Keratinocyte (primary cell): ENCODE measurements around the gene TAF1A. TPM values are rescaled to one million over a fixed set of nuclear protein-coding genes. Genes with fewer than 3 reads are reported as not detected.

Source experiments
- DNase-seq: peaks from one replicate; pipeline ENCODE4 v3.0.0-alpha.2; 2011; ENCODE audit warnings: low read depth, missing footprints, low spot score
- FAIRE-seq: peaks from 2 replicates; lab custom pipeline; 2011; peaks lifted over from hg19 to GRCh38; lab: Jason Lieb, UNC
- H2AFZ ChIP-seq: 2 replicates; pipeline ENCODE4 v1.6.0; 2012; ENCODE audit warnings: low read length, control low read depth, inconsistent platforms; ENCODE audit not compliant: control insufficient read depth
- H3K27ac ChIP-seq: 2 replicates; pipeline ENCODE4 v1.5.1; 2011; ENCODE audit warnings: low read length; ENCODE audit not compliant: control insufficient read depth, insufficient read depth
- H3K27me3 ChIP-seq: 3 replicates; pipeline ENCODE4 v1.6.0; 2011; ENCODE audit warnings: low read length; ENCODE audit not compliant: control insufficient read depth, insufficient read depth; ENCODE audit errors: extremely low read depth
- H3K36me3 ChIP-seq, 2 experiments: 2 replicates in 1 of 2; 3 replicates in 1 of 2; pipeline ENCODE4 v1.5.1; 2011; ENCODE audit warnings: low read length in 2 of 2, mild to moderate bottlenecking in 1 of 2; ENCODE audit not compliant: control insufficient read depth in 2 of 2, insufficient read depth in 2 of 2; ENCODE audit errors: extremely low read depth in 1 of 2
- H3K4me1 ChIP-seq: 3 replicates; pipeline ENCODE4 v1.5.1; 2011; ENCODE audit warnings: low read length; ENCODE audit not compliant: control insufficient read depth, insufficient read depth; ENCODE audit errors: extremely low read depth
- H3K4me2 ChIP-seq: 3 replicates; pipeline ENCODE4 v1.6.0; 2011; ENCODE audit warnings: low read depth, low read length; ENCODE audit not compliant: control insufficient read depth, insufficient read depth; ENCODE audit errors: extremely low read depth
- H3K4me3 ChIP-seq, 3 experiments: fragments of 200-600 bp in 1 of 3; sonication (generic) in 1 of 3; 2 replicates in 2 of 3; 3 replicates in 1 of 3; pipeline ENCODE4 v1.5.1; 2011 to 2016; ENCODE audit warnings: low read length in 3 of 3, mild to moderate bottlenecking in 3 of 3, control low read depth in 2 of 3, inconsistent platforms in 1 of 3, low read depth in 1 of 3, mixed read lengths in 1 of 3, mixed run types in 1 of 3, moderate library complexity in 1 of 3; ENCODE audit not compliant: control insufficient read depth in 2 of 3, insufficient read depth in 2 of 3; ENCODE audit errors: extremely low read depth in 1 of 3
- H3K79me2 ChIP-seq: 2 replicates; pipeline ENCODE4 v1.6.0; 2012; ENCODE audit warnings: low read length; ENCODE audit not compliant: control insufficient read depth, insufficient read depth
- H3K9ac ChIP-seq: 3 replicates; pipeline ENCODE4 v1.6.0; 2011; ENCODE audit warnings: low read length; ENCODE audit not compliant: control insufficient read depth, insufficient read depth; ENCODE audit errors: extremely low read depth
- H3K9me1 ChIP-seq: 3 replicates; pipeline ENCODE4 v1.6.0; 2011; ENCODE audit warnings: low read length; ENCODE audit not compliant: control insufficient read depth, insufficient read depth; ENCODE audit errors: extremely low read depth
- H3K9me3 ChIP-seq: 2 replicates; pipeline ENCODE4 v1.5.1; 2012; ENCODE audit warnings: low read depth, low read length; ENCODE audit not compliant: control insufficient read depth
- H4K20me1 ChIP-seq: 3 replicates; pipeline ENCODE4 v1.6.0; 2011; ENCODE audit warnings: low read length; ENCODE audit not compliant: control insufficient read depth, insufficient read depth; ENCODE audit errors: extremely low read depth
- CTCF ChIP-seq, 3 experiments: IDR thresholded peaks in 1 of 3; conservative IDR thresholded peaks in 1 of 3; optimal IDR thresholded peaks in 1 of 3; 2 replicates in 2 of 3; 3 replicates in 1 of 3; pipeline versions ENCODE3 to v1.5.1; 2011; ENCODE audit warnings: low read length in 3 of 3, mild to moderate bottlenecking in 3 of 3, moderate library complexity in 2 of 3, control low read depth in 1 of 3, inconsistent platforms in 1 of 3; ENCODE audit not compliant: insufficient read depth in 2 of 3; ENCODE audit errors: extremely low read depth in 1 of 3
- EZH2 ChIP-seq: IDR thresholded peaks from one replicate; pipeline ENCODE4 v1.6.1; 2012; ENCODE audit warnings: inconsistent platforms, mild to moderate bottlenecking, low read length, moderate library complexity
- dilution Hi-C: fragments of 300-500 bp; cut with MboI; formaldehyde crosslinking; loops from one replicate; pipeline ENCODE4 v1.7.0; 2020; ENCODE audit warnings: low sequenced_read_pairs; ENCODE audit not compliant: extremely low pct_ligation_motif_present
- polyA plus RNA-seq, 5 experiments: library from polyadenylated mRNA; depleted of rRNA in 3 of 5; stranded (reverse) in 3 of 5; stranded (forward) in 1 of 5; unstranded in 1 of 5; fragments of >200 nt; gene quantifications; 1 replicate in 1 of 5; 2 replicates in 3 of 5; 3 replicates in 1 of 5; pipeline versions ENCODE4 v1.2.1 to v1.2.3, GENCODE V29; 2011 to 2012; ENCODE audit warnings: missing spikeins in 2 of 5, low read depth in 1 of 5, low replicate concordance in 1 of 5

TAF1A gene
- polyA plus RNA-seq, 1 donor (not counting 4 experiments of a cell fraction or from before 2014, with no cell fraction given): 7.2 TPM

- H3K27me3 ChIP-seq: no peaks in the 10 kb centered on the region
- H2AFZ ChIP-seq: no peak overlapping the region
- no peak overlapping the region for H3K9ac ChIP-seq
- no peak overlapping the region for H3K27ac ChIP-seq
- TF ChIP-seq CTCF (optimal IDR thresholded peaks at IDR 0.05 in 1 of 3, IDR thresholded peaks at IDR 0.05 in 1 of 3, conservative IDR thresholded peaks at IDR 0.05 in 1 of 3; ENCODE audit: extremely low read depth in 1 of 3, insufficient read depth in 2 of 3, low read length in 3 of 3) (no peak), EZH2 (no peak)
- dilution Hi-C loops: no loop called here
- DNase-seq (no peak), FAIRE-seq (no peak)
- no peaks in the 10 kb centered on the region for H4K20me1 ChIP-seq
- H3K9me3 ChIP-seq: no peaks in the 10 kb centered on the region
- H3K36me3 ChIP-seq: no peaks in the 10 kb centered on the region
- no peak overlapping the region for H3K4me2 ChIP-seq
- no peaks in the 10 kb centered on the region for H3K9me1 ChIP-seq
- peaks cover 4% of the 10 kb centered on the region for H3K4me1 ChIP-seq
- no peaks in the 10 kb centered on the region for H3K79me2 ChIP-seq
- no peak overlapping the region for H3K4me3 ChIP-seq
Measured at GRCh38 chr1:222594789-222595188, 5.1 kb upstream of the TAF1A start.

GRCh38 chr1:222592171-222592570 is 2.4 kb upstream of the TAF1A start:
- DNase-seq: no peak
- Histone ChIP-seq H3K4me2 (no peak overlapping the region), H3K27ac (no peak overlapping the region), H3K79me2 (peaks cover 14% of the 10 kb centered on the region), H3K4me1 (peaks cover 4% of the 10 kb centered on the region), H4K20me1 (no peaks in the 10 kb centered on the region), H2AFZ (peak overlapping the region; percentile 42), H3K9me3 (no peaks in the 10 kb centered on the region), H3K9ac (no peak overlapping the region), H3K27me3 (no peaks in the 10 kb centered on the region), H3K9me1 (no peaks in the 10 kb centered on the region), H3K4me3 (no peak overlapping the region), H3K36me3 (no peaks in the 10 kb centered on the region)
- FAIRE-seq: no peak
- dilution Hi-C loops: no loop called here
- no peak for TF ChIP-seq CTCF (optimal IDR thresholded peaks at IDR 0.05 in 1 of 3, IDR thresholded peaks at IDR 0.05 in 1 of 3, conservative IDR thresholded peaks at IDR 0.05 in 1 of 3; ENCODE audit: extremely low read depth in 1 of 3, insufficient read depth in 2 of 3, low read length in 3 of 3)
- TF ChIP-seq EZH2: no peak
